Liver (tissue), 9 donors: ENCODE measurements around the gene IFT74. TPM values are rescaled to one million over a fixed set of nuclear protein-coding genes. Genes with fewer than 3 reads are reported as not detected.

ENCODE experiments used
- DNase-seq: peaks from one replicate; pipeline ENCODE4 v3.0.0-alpha.2; 2017; ENCODE audit warnings: low spot score
- H3K27ac ChIP-seq, 2 donors: one replicate each; pipeline ENCODE4 v1.7.0; 2013; ENCODE audit warnings: inconsistent platforms in 2 of 2, low read length in 2 of 2, control low read depth in 1 of 2, low read depth in 1 of 2, mild to moderate bottlenecking in 1 of 2
- H3K27me3 ChIP-seq, 4 donors: one replicate each; pipeline versions ENCODE4 v1.6.1 to v1.7.0; 2013; ENCODE audit warnings: low read length in 3 of 4, inconsistent platforms in 1 of 4, mild to moderate bottlenecking in 1 of 4, moderate library complexity in 1 of 4; ENCODE audit not compliant: control insufficient read depth in 4 of 4, insufficient read depth in 4 of 4
- H3K36me3 ChIP-seq, 4 donors: one replicate each; pipeline versions ENCODE4 v1.6.1 to v1.7.0; 2013; ENCODE audit warnings: low read length in 3 of 4, mild to moderate bottlenecking in 3 of 4, low read depth in 1 of 4, moderate library complexity in 1 of 4; ENCODE audit not compliant: control insufficient read depth in 4 of 4, insufficient read depth in 3 of 4
- H3K4me1 ChIP-seq, 4 donors: one replicate each; pipeline versions ENCODE4 v1.6.1 to v1.7.0; 2013; ENCODE audit warnings: low read length in 3 of 4, mild to moderate bottlenecking in 3 of 4, moderate library complexity in 1 of 4; ENCODE audit not compliant: control insufficient read depth in 4 of 4, insufficient read depth in 4 of 4
- H3K4me3 ChIP-seq, 3 donors: one replicate each; pipeline versions ENCODE4 v1.6.1 to v1.7.0; 2013; ENCODE audit warnings: low read length in 3 of 3, control low read depth in 1 of 3, low read depth in 1 of 3, mild to moderate bottlenecking in 1 of 3
- H3K9ac ChIP-seq, 2 donors: one replicate each; pipeline ENCODE4 v1.7.0; 2013; ENCODE audit warnings: low read length in 2 of 2, mild to moderate bottlenecking in 2 of 2, moderate library complexity in 2 of 2, control low read depth in 1 of 2, low read depth in 1 of 2
- H3K9me3 ChIP-seq, 4 donors: one replicate each; pipeline versions ENCODE4 v1.6.1 to v1.7.0; 2013; ENCODE audit warnings: low read length in 3 of 4; ENCODE audit not compliant: control insufficient read depth in 4 of 4
- CTCF ChIP-seq: fragments of 150-350 bp; IDR thresholded peaks from 2 replicates; pipeline ENCODE4 v1.5.1; 2017; ENCODE audit warnings: improper control_type of control experiment, low read depth, low read length; ENCODE audit not compliant: missing input control
- EGR1 ChIP-seq, 2 donors: IDR thresholded peaks; 2 replicates each; pipeline ENCODE4 v1.6.1; 2016 to 2018; ENCODE audit warnings: antibody characterized with exemption in 2 of 2, low read depth in 2 of 2
- FOXA2 ChIP-seq: IDR thresholded peaks from 2 replicates; pipeline ENCODE4 v1.6.1; 2016; ENCODE audit warnings: antibody characterized with exemption
- GABPA ChIP-seq, 2 donors: IDR thresholded peaks in 1 of 2; conservative IDR thresholded peaks in 1 of 2; 2 replicates each; pipeline ENCODE4 v1.6.1; 2016; ENCODE audit warnings: antibody characterized with exemption in 2 of 2, mild to moderate bottlenecking in 1 of 2, moderate library complexity in 1 of 2
- HNF4A ChIP-seq, 2 donors: conservative IDR thresholded peaks; 2 replicates each; pipeline ENCODE4 v1.6.1; 2016; ENCODE audit warnings: antibody characterized with exemption in 2 of 2, mild to moderate bottlenecking in 2 of 2
- HNF4G ChIP-seq: IDR thresholded peaks from 2 replicates; pipeline ENCODE4 v1.6.1; 2016; ENCODE audit warnings: antibody characterized with exemption
- NR2F2 ChIP-seq: IDR thresholded peaks from 2 replicates; pipeline ENCODE4 v1.6.1; 2016; ENCODE audit warnings: antibody characterized with exemption
- RAD21 ChIP-seq, 2 donors: IDR thresholded peaks; 2 replicates each; pipeline ENCODE4 v1.6.1; 2016; ENCODE audit warnings: antibody characterized with exemption in 2 of 2, mild to moderate bottlenecking in 2 of 2
- REST ChIP-seq: IDR thresholded peaks from 2 replicates; pipeline ENCODE4 v1.6.1; 2016; ENCODE audit warnings: antibody characterized with exemption, mild to moderate bottlenecking
- SP1 ChIP-seq: IDR thresholded peaks from 2 replicates; pipeline ENCODE4 v1.6.1; 2018; ENCODE audit warnings: antibody characterized with exemption, mild to moderate bottlenecking
- TAF1 ChIP-seq: conservative IDR thresholded peaks from 2 replicates; pipeline ENCODE4 v1.6.1; 2016; ENCODE audit warnings: antibody characterized with exemption, mild to moderate bottlenecking
- YY1 ChIP-seq: IDR thresholded peaks from 2 replicates; pipeline ENCODE4 v1.6.1; 2016; ENCODE audit warnings: antibody characterized with exemption, mild to moderate bottlenecking
- WGBS: extraction: QIAGEN DNeasy Blood & Tissue Kit; methylation state at CpG from one replicate; pipeline ENCODE4 v1.1.7; 2013; 5-methylcytosine and 5-hydroxymethylcytosine counted together
- polyA plus RNA-seq, 2 donors: library from polyadenylated mRNA; stranded (reverse) in 1 of 2; unstranded in 1 of 2; fragments of 200-250 nt in 1 of 2; fragments of >200 nt in 1 of 2; fragmentation: Nextera tagmentation in 1 of 2; extraction: Ambion mirVana in 1 of 2; gene quantifications; one replicate each; pipeline versions ENCODE4 v1.2.1 to v1.2.3, GENCODE V29; 2013 to 2015
- total RNA-seq, 2 donors: library from RNA; depleted of rRNA; stranded (reverse); fragments of >200 nt; gene quantifications; one replicate each; pipeline ENCODE4 v1.2.3, GENCODE V29; 2014
- TF ChIP-seq, protein P1 (sequence below): IDR thresholded peaks from 2 replicates; pipeline ENCODE4 v1.6.1; 2016; ENCODE audit warnings: antibody characterized with exemption
- TF ChIP-seq, protein P2 (sequence below): IDR thresholded peaks from 2 replicates; pipeline ENCODE4 v1.6.1; 2016; ENCODE audit warnings: antibody characterized with exemption
- TF ChIP-seq, protein P3 (sequence below): IDR thresholded peaks from 2 replicates; pipeline ENCODE4 v1.6.1; 2016; ENCODE audit warnings: antibody characterized with exemption
- donor health status: healthy.
- donor health status: healthy.
- donor health status: healthy.
- donor health status: healthy.
- donor health status: healthy.

IFT74 gene
- total and polyA plus RNA-seq, 4 donors: 4.9 to 10.5 (median 7.4) TPM

DNA sequence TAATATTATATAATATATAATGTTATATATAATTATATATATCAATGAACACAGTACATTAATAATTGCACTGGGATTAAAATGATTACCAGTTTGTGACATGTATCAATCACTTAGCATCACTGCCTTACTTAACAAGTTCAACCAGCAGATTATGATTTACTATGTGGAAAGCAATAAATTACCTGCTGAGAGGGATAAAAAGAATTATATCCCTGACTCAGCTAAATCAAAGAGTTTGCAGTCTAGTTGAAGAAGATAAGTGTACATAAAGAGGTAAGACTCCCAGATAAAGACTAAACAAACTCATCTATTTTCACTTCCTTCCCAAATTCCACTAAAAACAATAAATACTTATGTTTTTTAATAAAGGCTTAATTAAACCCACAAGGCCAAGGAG is 20.4 kb upstream of the IFT74 start:
- Histone ChIP-seq H3K27me3 (no peaks in the 10 kb centered on the region), H3K4me3 (no peak overlapping the region), H3K9me3 (peaks cover 0 to 4% (median under 1%) of the 10 kb centered on the region in 4 donors), H3K27ac (no peak overlapping the region), H3K36me3 (peaks cover 0 to 3% (median 0%) of the 10 kb centered on the region in 4 donors), H3K9ac (no peak overlapping the region), H3K4me1 (peaks cover 0 to 5% (median 3%) of the 10 kb centered on the region in 4 donors)
- TF ChIP-seq CTCF: no peak
- TF ChIP-seq RAD21 (IDR thresholded peaks at IDR 0.05): no peak
- no peak for TF ChIP-seq EGR1 (IDR thresholded peaks at IDR 0.05; ENCODE audit: low read depth in 2 of 2)
- no peak for TF ChIP-seq FOXA2
- no peak for TF ChIP-seq YY1
- no peak for TF ChIP-seq REST
- no peak for TF ChIP-seq NR2F2
- TF ChIP-seq, protein P1, sequence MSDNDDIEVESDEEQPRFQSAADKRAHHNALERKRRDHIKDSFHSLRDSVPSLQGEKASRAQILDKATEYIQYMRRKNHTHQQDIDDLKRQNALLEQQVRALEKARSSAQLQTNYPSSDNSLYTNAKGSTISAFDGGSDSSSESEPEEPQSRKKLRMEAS: no peak
- TF ChIP-seq, protein P2, sequence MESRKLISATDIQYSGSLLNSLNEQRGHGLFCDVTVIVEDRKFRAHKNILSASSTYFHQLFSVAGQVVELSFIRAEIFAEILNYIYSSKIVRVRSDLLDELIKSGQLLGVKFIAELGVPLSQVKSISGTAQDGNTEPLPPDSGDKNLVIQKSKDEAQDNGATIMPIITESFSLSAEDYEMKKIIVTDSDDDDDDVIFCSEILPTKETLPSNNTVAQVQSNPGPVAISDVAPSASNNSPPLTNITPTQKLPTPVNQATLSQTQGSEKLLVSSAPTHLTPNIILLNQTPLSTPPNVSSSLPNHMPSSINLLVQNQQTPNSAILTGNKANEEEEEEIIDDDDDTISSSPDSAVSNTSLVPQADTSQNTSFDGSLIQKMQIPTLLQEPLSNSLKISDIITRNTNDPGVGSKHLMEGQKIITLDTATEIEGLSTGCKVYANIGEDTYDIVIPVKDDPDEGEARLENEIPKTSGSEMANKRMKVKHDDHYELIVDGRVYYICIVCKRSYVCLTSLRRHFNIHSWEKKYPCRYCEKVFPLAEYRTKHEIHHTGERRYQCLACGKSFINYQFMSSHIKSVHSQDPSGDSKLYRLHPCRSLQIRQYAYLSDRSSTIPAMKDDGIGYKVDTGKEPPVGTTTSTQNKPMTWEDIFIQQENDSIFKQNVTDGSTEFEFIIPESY: no peak
- no peak for TF ChIP-seq SP1
- no peak for TF ChIP-seq TAF1
- TF ChIP-seq, protein P3, sequence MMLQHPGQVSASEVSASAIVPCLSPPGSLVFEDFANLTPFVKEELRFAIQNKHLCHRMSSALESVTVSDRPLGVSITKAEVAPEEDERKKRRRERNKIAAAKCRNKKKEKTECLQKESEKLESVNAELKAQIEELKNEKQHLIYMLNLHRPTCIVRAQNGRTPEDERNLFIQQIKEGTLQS: no peak
- no peak for TF ChIP-seq HNF4A (conservative IDR thresholded peaks at IDR 0.05)
- TF ChIP-seq GABPA (IDR thresholded peaks at IDR 0.05 in 1 of 2, conservative IDR thresholded peaks at IDR 0.05 in 1 of 2): no peak
- no peak for DNase-seq

- H3K4me1 ChIP-seq: peaks cover 0 to 4% (median 3%) of the 10 kb centered on the region in 4 donors
- H3K27ac ChIP-seq: no peak overlapping the region
- H3K36me3 ChIP-seq: no peaks in the 10 kb centered on the region
- no peak overlapping the region for H3K4me3 ChIP-seq
- no peak for DNase-seq
- no peak overlapping the region for H3K9ac ChIP-seq
- no peaks in the 10 kb centered on the region for H3K27me3 ChIP-seq
- 99% methylated on average over 3 of the region's 3 CpGs for WGBS
- no peak for TF ChIP-seq HNF4G
- no peak for TF ChIP-seq FOXA2
- TF ChIP-seq YY1: no peak
- TF ChIP-seq CTCF: no peak
- H3K9me3 ChIP-seq: peaks cover 0 to 4% (median under 1%) of the 10 kb centered on the region in 4 donors
These were observed 18.3 kb upstream of the IFT74 start for GRCh38 chr9:26937816-26938371.
